ENCODE results near the gene SNTG2.

The SNTG2 gene

GRCh38 chr2:1278861-1279260, 328.2 kb downstream of the SNTG2 start:
- TF ChIP-seq CREB5 (CRISPR knock-in tag; IDR thresholded peaks at IDR 0.05; ENCODE audit: low read depth), result no peak
- TF ChIP-seq TSHZ2 (CRISPR knock-in tag; IDR thresholded peaks at IDR 0.05), result no peak
- TF ChIP-seq ESRRG (CRISPR knock-in tag; IDR thresholded peaks at IDR 0.05), result no peak
- TF ChIP-seq ARNTL (CRISPR knock-in tag; IDR thresholded peaks at IDR 0.05; ENCODE audit: borderline replicate concordance, low read depth), result no peak
- no peak for TF ChIP-seq TCF4 (CRISPR knock-in tag; IDR thresholded peaks at IDR 0.05; ENCODE audit: borderline replicate concordance)
- TF ChIP-seq GLIS3 (CRISPR knock-in tag; IDR thresholded peaks at IDR 0.05), result no peak
- no peak for TF ChIP-seq ZC3H10 (CRISPR knock-in tag; IDR thresholded peaks at IDR 0.05)
- TF ChIP-seq CSRNP3 (CRISPR knock-in tag; IDR thresholded peaks at IDR 0.05), result no peak
- no peak for TF ChIP-seq ZFP3 (CRISPR knock-in tag; IDR thresholded peaks at IDR 0.05)
- no peak for TF ChIP-seq ISL1 (CRISPR knock-in tag; IDR thresholded peaks at IDR 0.05)
- TF ChIP-seq PATZ1 (CRISPR knock-in tag; IDR thresholded peaks at IDR 0.05; ENCODE audit: borderline replicate concordance), result no peak
- no peak for TF ChIP-seq BACH2 (CRISPR knock-in tag; IDR thresholded peaks at IDR 0.05; ENCODE audit: borderline replicate concordance)

GRCh38 chr2:1282552-1282951, 331.9 kb downstream of the SNTG2 start:
- ATAC-seq, result no peak
- TF ChIP-seq CREB5 (CRISPR knock-in tag; IDR thresholded peaks at IDR 0.05; ENCODE audit: low read depth) (no peak), TCF4 (CRISPR knock-in tag; IDR thresholded peaks at IDR 0.05; ENCODE audit: borderline replicate concordance) (peak; percentile 28; the same call in 1 of the 2 replicates)

More at GRCh38 chr2:1278861-1279260, 328.2 kb downstream of the SNTG2 start:
- no peak for ATAC-seq

GRCh38 chr2:1283020-1283801, 332.6 kb downstream of the SNTG2 start:
- no peak for ATAC-seq
- no peak for TF ChIP-seq ZFP30 (CRISPR knock-in tag; IDR thresholded peaks at IDR 0.05)
- no peak for TF ChIP-seq ESRRG (CRISPR knock-in tag; IDR thresholded peaks at IDR 0.05)
- no peak for TF ChIP-seq ARNTL (CRISPR knock-in tag; IDR thresholded peaks at IDR 0.05; ENCODE audit: borderline replicate concordance, low read depth)
- TF ChIP-seq ZNF565 (CRISPR knock-in tag; conservative IDR thresholded peaks at IDR 0.05; ENCODE audit: low read depth), result no peak
- no peak for TF ChIP-seq SNAI2 (CRISPR knock-in tag; IDR thresholded peaks at IDR 0.05)
- no peak for TF ChIP-seq BACH2 (CRISPR knock-in tag; IDR thresholded peaks at IDR 0.05; ENCODE audit: borderline replicate concordance)
- TF ChIP-seq CREB5 (CRISPR knock-in tag; IDR thresholded peaks at IDR 0.05; ENCODE audit: low read depth), result no peak
- no peak for TF ChIP-seq TOX (CRISPR knock-in tag; IDR thresholded peaks at IDR 0.05; ENCODE audit: borderline replicate concordance)
- TF ChIP-seq OSR1 (CRISPR knock-in tag; IDR thresholded peaks at IDR 0.05), result no peak
- TF ChIP-seq POU6F1 (CRISPR knock-in tag; IDR thresholded peaks at IDR 0.05; ENCODE audit: borderline replicate concordance, low read depth), result no peak
- TF ChIP-seq ZC3H10 (CRISPR knock-in tag; IDR thresholded peaks at IDR 0.05), result no peak
- no peak for TF ChIP-seq GLIS3 (CRISPR knock-in tag; IDR thresholded peaks at IDR 0.05)
- TF ChIP-seq ZFP3 (CRISPR knock-in tag; IDR thresholded peaks at IDR 0.05), result no peak
